ENCODE results near the gene FAS.

The FAS gene

DNA sequence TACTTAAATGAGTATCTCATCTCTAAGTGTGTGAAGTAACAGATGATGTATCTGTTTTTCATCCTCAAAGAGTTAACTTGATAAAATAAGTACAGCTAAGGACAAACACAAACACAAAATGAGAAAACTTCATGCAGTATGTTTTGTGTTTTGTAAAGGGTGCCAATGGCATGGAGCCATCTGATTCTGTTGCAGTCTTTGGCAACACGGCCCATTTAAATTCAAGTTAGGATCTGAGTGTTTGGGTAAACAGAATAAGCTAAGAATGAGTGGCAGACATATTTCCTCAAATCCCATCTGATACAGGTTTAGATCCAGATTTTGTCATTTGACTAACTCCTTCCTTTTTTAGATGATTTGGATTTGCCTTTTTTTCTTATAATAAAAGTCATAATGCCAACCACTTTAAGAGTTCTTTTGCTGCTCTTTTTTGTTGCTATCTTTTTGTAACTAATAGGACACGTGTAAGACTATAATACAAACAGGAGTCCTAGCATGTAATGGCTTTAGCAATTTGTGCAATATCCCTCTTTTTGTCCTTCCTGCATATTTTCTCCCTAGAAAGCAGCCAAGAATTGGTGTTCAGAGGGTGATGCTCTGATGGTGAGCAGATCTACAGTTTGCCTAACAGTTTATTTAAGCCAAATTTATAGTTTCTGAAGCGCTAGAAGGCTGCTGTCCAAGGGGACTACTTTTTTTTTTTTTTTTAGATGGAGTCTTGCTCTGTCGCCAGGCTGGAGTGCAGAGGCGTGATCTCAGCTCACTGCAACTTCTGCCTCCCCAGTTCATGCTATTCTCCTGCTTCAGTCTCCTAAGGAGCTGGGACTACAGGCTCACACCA, 19.2 kb upstream of the FAS start:
- no peak for DNase-seq (ENCODE audit: low spot score)

DNA sequence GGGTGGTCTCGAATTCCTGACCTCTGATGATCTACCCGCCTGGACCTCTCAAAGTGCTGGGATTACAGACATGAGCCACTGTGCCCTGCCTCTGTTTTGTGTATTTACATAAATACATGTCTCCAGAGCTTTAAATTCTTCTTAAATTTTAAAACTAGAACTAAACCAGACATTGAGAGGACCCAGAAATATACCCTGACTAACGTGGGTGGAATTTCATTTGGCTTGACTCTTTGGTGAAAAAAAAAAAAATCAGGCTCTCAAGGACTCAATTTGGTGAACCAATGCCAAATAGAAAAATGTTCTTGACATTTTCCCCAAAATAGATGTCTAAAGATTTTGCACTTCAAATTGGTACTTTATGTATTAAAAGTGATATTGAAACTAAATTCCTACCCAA, 16.6 kb upstream of the FAS start:
- DNase-seq (ENCODE audit: low spot score) = no peak

DNA sequence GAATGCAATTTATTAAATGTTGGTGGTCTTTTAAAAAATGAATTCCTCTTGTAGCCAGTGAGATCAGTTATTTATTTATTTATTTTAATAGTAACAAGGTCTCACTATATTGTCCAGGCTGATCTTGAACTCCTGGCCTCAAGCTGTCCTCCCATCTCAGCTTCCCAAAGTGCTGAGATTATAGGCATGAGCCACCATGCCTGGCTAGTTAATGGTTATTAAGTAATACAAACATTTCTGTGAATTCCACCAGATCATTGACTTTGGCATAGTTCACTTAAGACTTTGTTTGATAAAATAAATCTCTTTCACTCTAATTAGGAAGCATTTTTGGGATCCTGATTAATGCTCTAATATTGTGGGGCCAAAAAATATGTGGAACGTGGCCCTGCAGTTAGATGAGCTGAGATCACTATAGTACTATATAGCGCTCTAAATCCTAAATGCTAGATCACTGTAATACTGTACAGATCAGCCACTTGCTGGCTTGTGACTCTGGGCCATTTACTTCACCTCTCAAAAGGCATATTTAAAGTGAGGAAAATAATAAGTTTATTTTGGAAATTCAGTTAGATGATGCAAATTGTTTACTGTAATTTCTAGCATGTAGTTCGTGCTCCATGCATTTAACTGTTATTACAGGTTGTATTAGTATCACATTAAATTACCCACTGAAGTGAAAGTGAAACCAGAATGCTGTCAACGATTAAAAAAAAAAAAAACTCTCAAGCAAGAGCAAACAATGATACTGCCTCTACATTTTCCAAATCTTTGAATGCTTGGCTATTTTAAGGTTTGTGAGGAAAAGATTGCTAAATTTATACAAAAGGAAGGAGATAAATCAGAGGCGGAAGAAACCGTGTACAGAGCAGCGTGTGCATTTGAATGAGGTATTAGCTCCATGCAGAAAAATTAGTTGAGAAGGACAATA, 15.9 kb upstream of the FAS start:
- no peak for DNase-seq (ENCODE audit: low spot score)

DNA sequence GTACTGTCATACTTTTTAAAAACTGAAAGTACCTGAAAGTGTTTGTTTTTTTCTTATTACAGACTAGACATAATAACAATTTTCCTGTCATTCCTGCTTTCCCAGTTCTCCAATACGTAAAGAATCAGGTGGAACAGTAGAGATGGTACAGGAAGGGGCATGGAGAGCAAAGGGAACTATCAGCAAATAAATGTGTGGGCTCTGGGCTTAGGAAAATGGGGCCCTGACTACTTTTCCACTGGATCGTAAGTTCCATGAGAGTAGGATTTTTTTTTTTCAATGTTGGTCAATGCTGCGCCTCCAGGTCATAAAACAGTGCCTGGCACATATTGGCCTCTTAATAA, 15.2 kb upstream of the FAS start:
- no peak for DNase-seq (ENCODE audit: low spot score)

DNA sequence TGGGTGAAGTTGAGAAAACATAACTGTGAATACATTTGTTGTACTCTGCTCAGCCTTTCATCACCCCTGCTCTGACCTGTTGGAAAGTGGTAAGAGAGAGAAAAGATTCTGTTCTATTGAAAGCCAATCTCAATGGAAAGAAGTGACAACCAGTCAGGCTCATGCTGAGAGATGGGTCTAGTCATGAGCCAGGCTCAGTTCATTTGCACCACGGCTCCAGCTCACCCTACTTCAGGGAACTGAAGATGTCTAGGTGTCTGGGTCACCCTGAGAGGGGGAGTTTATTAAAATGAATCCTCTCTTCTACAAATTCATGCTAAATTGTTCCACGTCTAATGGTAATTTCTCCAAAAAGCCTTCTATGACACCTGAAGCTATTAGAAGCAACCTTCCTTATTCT, 12.1 kb upstream of the FAS start:
- no peak for DNase-seq (ENCODE audit: low spot score)

DNA sequence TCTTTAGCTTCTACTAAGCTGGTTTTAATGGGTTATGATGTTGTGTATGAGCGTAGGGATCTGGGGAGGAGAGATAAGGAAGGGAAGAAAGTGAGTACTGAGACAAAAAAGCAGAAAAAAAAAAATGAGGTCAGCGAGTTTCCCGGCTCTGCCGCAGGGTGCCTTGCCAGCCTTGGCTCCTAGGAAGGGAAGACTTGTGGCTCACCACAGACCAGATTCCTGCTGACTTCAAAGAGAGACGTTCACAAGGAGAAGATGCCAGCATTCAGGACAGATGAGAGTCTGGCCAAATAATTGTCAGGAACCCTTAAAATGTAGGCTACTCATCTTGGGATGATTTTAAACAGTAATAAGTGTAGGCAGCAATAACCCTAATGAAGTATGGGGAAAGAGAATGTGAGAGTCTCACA, 11.4 kb upstream of the FAS start:
- no peak for DNase-seq (ENCODE audit: low spot score)

DNA sequence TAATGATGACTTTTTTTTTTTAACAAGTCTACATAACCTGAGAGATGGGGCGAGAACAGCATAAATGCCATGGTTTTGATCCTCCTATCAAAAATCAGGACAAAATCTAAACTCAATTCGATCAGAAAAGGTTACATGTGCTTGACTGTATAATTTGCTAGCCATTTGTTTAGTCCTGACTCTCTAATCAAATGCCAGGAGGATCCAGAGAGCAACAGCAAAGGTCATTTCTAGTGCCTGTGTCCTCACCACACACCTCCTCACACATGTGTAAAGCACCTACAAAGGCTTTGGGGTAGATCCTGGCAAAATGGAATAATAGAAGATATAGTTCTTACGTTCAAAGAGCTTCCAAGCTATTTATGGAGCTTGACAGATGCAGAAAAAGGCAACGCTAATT, 11.0 kb upstream of the FAS start:
- DNase-seq (ENCODE audit: low spot score) = no peak

DNA sequence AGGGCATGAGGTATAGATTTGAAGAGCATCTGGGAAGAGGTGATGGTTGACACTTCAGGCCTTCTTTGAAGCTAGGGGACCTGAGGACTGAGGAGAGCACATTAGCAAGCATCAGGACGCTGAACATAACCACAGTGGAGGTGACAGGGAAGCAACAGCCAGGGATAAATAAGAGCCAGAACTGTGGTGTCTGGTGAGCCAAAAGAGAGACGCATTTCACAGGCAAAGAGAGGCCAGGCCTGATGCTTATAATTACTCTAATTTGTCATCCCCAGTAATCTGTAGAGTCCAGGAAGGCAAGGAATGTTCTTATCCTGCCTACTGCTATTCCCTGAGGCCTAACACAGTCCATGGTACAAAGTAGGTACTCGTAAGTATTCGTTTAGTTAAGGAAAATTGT, 10.4 kb upstream of the FAS start:
- DNase-seq (ENCODE audit: low spot score) = no peak

DNA sequence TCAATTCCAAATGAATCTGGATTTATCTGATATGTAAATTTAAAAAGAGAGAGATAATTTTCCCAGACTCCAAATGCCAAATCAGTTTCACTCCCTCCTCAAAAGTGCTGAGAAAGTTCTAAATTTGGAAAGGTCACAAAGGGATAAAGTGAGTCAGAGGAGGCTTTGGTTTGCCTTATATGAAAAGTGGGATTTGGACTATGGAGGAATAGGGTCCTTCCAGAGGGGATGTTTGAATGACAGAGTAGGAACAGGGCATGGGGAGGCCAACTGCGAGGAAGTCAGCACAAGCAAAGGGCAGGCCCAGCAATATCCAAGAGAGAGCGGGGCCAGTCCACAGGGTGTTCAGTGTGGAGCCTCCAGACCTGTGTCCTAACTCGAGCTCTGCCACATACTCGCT, 9.8 kb upstream of the FAS start:
- no peak for DNase-seq (ENCODE audit: low spot score)

DNA sequence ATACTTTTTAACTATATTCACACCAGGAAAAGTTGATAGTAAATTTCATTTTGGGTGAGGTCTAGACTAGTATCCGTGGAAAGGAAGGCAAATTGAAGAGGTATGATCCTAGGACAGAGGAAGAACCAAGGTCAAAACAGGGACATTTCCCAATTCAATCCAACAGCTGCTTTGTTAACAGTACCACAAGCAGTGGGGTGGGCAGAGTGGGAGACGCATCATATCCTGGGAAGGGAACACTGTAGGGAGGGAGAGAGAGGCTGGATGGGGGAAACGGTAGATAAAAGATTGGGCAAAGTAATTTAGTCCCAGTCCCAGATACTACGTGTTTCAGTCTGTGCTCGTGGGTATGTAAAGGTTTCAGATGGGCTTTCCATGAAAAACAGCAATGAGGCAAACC, 9.2 kb upstream of the FAS start:
- DNase-seq (ENCODE audit: low spot score) = no peak

DNA sequence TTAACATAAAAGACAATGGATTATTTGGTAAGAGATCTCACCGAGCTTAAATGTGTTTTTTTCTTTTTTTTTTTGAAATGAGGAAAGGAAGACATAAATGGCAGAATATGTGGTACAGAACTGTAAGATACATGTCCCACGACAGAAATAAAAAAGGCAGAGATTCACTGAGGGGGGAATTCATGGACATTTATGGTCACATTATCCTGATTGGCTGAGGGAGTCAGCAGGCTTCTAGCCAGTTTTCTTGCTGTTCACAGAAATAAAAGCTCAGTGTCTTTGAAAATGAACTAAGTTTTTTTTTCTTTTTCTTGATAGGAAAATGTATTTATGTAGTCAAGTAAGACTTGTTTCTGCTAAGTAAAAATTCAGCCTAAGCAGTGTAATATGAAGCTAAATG, 8.2 kb upstream of the FAS start:
- no peak for DNase-seq (ENCODE audit: low spot score)

DNA sequence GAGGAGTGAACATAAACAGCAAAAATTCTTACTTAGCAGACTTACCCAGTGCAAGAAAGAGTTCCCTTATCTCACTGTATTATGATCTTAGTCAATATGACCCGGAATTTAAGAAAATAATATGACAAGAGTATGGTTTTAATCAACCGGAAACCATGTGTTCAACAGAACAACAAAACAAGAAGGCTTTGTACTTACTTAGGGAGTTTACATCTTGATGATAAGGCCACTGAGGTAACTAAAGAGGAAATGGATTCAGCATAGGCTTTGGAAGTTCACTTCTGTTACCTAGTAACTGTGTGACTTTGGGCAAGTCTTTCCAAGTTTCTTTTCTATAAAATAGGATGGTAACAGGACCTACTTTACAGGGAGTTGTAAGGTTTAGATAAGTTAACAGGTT, 7.4 kb upstream of the FAS start:
- no peak for DNase-seq (ENCODE audit: low spot score)

DNA sequence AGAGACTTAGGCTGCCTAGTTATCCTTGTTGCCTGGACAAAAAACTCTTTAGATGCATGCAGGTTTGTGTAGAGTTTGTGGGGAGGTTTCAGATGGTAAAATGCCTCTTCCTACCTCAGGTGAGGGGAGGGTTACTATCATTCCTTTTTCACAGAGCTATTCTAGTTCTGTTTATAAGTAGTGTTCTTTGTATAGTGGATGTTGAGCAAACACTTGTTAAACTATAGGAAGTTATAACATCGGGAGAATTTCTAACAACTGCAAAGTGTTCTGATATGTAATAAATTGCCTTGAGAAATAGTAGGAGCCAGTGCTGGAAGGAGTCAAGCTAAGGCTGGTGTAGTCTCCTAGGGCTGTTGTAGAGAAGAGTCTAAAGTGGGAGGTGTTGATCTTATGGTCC, 6.7 kb upstream of the FAS start:
- DNase-seq (ENCODE audit: low spot score) = no peak

DNA sequence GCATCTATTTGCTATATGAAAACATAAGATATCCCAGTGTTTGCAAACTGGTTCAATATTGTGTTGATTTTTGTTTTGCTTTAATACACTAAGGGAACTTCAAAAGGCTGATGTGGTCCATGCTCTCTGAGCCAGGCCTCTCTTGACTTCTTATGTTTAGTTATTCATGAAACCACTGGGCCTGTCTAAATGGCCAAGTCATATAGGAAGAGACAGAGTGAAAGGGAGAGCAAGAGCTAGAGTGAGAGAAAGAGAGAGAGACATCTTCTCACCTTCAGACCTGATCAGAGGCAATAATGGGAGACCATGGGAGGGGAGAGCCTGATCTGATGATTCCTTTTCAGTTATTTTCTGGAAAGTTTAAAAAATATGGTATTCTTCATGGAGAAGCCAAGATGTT, 6.1 kb upstream of the FAS start:
- no peak for DNase-seq (ENCODE audit: low spot score)

DNA sequence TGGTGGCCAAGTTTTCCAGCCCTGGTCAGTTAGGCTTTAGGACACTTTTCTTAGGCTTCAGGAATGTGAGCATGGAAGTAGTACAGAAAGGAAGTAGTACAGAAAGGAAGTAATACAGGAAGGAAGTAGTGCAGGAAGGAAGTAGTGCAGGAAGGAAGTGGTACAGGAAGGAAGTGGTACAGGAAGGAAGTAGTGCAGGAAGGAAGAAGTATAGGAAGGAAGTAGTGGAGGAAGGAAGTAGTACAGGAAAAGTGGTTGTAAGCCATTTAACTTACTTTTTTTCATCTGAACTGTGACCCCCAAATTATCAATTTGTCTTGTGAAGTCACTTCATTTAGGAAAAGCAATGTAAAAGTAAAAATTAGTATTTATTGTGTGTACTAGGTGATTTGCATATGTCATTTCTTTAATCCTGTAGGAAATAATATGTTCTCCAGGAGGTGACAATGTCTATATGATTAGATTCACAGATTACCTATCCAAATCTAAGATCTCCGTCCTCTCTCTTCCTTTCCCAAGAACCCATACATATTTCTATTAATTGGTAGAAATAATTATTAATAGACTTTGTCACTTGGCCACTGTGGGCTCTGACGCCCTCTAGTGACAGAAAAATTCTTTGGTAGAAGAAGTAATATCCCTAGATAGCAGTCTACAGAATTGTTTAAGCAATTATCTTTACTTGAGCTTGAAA, 3.9 kb upstream of the FAS start:
- DNase-seq (ENCODE audit: low spot score) = no peak

DNA sequence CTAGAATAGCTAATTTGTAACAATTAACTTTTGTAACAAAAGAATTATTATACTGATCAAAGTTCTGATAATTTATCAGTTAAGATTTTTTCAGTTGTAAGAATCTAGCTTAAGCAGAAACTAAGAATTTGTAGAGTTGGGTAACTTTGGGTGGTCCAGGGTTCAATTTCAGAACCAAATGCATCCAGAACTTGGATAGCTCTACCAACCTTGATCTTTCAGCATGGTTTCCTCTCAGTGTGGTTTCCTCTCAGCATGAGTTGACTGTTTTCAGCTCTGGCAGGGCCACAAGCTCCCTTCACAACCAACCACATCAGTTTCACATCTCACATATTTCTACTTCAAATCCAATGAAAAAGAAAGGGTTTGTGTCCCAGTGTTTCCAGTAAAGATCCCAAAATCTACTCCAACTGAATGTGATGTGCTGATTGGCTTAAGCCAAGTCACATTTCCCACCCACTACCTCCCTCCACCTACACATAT, 3.3 kb upstream of the FAS start:
- no peak for DNase-seq (ENCODE audit: low spot score)

DNA sequence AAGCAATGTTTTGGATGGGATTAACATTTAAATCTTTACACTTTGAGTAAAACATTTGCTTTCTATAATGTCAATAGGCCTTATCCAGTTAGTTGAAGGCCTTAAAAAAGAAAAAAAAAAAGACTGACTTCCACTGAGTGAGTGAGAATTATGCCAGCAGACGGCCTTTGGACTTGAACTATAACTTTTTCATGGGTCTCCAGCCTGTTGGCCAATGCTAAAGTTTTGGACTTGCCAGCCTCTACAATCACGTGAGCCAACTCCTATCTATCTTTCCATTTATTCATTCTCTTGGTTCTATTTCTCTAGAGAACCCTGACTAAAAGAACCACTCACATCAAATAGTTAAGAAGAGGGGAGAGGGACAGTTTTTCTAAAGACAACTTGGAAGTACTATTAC, 2.8 kb upstream of the FAS start:
- DNase-seq (ENCODE audit: low spot score) = no peak

DNA sequence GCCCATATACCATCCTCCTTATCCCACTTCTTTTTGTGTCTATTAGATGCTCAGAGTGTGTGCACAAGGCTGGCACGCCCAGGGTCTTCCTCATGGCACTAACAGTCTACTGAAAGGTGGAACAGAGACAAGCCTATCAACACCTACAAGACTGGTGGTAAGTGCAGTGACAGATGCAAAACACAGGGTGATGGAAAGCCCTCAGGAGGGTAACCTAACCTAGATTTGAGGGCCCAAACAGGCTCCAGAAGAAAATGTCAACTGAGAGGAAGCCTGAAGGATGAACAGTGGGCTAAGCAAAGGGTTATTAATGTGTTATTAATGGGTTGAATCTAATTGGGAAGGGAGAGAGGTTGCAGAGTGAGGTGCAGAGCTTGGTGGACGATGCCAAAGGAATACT, 1.2 kb upstream of the FAS start:
- DNase-seq (ENCODE audit: low spot score) = no peak

DNA sequence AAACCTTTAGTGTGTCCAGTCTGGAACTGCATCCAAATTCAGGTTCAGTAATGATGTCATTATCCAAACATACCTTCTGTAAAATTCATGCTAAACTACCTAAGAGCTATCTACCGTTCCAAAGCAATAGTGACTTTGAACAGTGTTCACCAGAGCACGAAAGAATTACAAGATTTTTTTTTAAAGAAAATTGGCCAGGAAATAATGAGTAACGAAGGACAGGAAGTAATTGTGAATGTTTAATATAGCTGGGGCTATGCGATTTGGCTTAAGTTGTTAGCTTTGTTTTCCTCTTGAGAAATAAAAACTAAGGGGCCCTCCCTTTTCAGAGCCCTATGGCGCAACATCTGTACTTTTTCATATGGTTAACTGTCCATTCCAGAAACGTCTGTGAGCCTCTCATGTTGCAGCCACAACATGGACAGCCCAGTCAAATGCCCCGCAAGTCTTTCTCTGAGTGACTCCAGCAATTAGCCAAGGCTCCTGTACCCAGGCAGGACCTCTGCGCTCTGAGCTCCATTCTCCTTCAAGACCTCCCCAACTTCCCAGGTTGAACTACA, 694 bp upstream of the FAS start:
- no peak for DNase-seq (ENCODE audit: low spot score)

DNA sequence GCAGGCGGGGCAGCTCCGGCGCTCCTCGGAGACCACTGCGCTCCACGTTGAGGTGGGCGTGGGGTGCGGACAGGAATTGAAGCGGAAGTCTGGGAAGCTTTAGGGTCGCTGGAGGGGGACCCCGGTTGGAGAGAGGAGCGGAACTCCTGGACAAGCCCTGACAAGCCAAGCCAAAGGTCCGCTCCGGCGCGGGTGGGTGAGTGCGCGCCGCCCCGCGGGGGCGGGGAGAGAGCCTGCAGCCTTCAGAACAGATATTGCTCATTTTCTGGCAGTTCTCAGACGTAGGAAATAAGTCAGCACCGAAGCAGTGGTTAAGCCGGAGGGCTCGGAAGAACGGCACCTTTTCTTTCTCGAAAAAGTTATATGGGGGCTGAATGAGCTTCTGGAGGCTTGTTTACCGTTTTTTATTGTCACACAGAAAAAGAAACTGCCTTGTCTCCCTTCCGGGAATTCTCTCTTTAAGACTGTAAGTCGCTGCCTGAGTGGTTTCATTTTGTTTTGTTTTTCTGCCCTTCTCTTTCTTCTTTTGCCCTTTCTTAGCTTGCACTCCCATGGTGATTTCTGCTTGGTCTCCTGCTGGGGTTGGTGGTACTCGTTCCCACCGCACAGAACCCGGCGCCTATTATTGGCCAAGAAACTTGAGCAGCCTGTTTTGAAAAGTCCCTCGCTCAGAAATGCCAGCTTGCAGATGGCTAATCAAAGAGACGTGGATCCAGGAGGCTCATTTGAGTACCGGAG, 732 bp downstream of the FAS start:
- peak; percentile 85 for DNase-seq (ENCODE audit: low spot score)

DNA sequence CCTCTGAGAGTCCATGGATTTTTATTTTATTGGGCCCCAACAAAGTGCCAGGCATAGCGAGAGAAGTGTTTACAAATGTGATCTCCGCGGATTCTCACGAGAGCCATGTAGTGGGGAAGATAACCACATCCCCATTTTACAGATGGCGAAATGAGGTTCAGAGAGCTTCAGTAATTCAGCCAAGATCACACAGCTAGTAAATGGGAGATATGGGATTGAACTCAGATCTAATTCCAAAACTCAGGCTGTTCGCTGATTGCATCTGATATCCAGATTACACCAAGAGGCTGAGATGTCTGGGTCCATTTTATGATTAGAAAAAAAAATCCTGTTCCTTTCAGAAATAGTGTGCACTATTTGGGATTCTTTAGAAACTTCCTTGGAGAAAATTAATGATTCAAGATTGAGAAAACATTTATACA, 1.3 kb downstream of the FAS start:
- no peak for DNase-seq (ENCODE audit: low spot score)
